ENCODE data around the gene RPL19.

The RPL19 gene

GRCh38 chr17:39252788-39253460 lies 52.8 kb downstream of the RPL19 start:
- no peak for DNase-seq
